ENCODE measurements around the gene ZNHIT6.

GRCh38 chr1:85650645-85651044, 57.6 kb downstream of the ZNHIT6 start:
- TF ChIP-seq ZNF274 (IDR thresholded peaks at IDR 0.05; ENCODE audit: low read depth, low read length), result no peak
- no peak for TF ChIP-seq YY1 (IDR thresholded peaks at IDR 0.05; ENCODE audit: insufficient read depth, insufficient read length)
- TF ChIP-seq SUZ12 (IDR thresholded peaks at IDR 0.05; ENCODE audit: extremely low read depth, insufficient read depth, insufficient read length), result no peak

Measured in NT2/D1 (cell line).